SJCRH30 (cell line): ENCODE data around the gene ACLY. TPM values are rescaled to one million over a fixed set of nuclear protein-coding genes. Genes with fewer than 3 reads are reported as not detected.
A peak's percentile ranks its signal among the peaks of the same experiment; 100 is the strongest.
"Not testable (repeated sequence)": the region's sequence is repeated elsewhere in the genome, so short reads cannot be mapped to it uniquely, and the experiment has no call there.

ENCODE experiments used
- DNase-seq, 2 experiments: peaks; one replicate each; pipeline ENCODE4 v3.0.0-alpha.2; 2015 to 2020
- H3K27ac ChIP-seq: fragments of 250-450 bp; sonication (Bioruptor Pico); 2 replicates; pipeline ENCODE4 v1.5.1; 2020; ENCODE audit warnings: mild to moderate bottlenecking, moderate library complexity
- H3K27me3 ChIP-seq: fragments of 250-450 bp; sonication (Bioruptor Pico); 2 replicates; pipeline ENCODE4 v1.5.1; 2020; ENCODE audit warnings: mild to moderate bottlenecking, moderate library complexity
- H3K36me3 ChIP-seq: fragments of 250-450 bp; sonication (Bioruptor Pico); 2 replicates; pipeline ENCODE4 v1.5.1; 2020; ENCODE audit warnings: mild to moderate bottlenecking, moderate library complexity
- H3K4me1 ChIP-seq: fragments of 250-450 bp; sonication (Bioruptor Pico); 2 replicates; pipeline ENCODE4 v1.5.1; 2020; ENCODE audit warnings: mild to moderate bottlenecking, moderate library complexity
- H3K4me3 ChIP-seq: fragments of 250-450 bp; sonication (Bioruptor Pico); 2 replicates; pipeline ENCODE4 v1.5.1; 2020; ENCODE audit warnings: mild to moderate bottlenecking, moderate library complexity
- H3K9me3 ChIP-seq: fragments of 250-450 bp; sonication (Bioruptor Pico); replicated peaks from 2 replicates; pipeline ENCODE4 v1.5.1; 2020; ENCODE audit warnings: mild to moderate bottlenecking, moderate library complexity
- total RNA-seq: library from RNA; depleted of rRNA; stranded (reverse); fragments of >200 nt; shearing (Covaris generic); gene quantifications from 2 replicates; pipeline ENCODE4 v1.2.3, GENCODE V29; 2014

ACLY gene
- total RNA-seq, 1 experiment from 2014 or later = 137 TPM

GRCh38 chr17:41948762-41949460, 30.2 kb upstream of the ACLY start:
- no peak for DNase-seq
- no peak overlapping the region for H3K27ac ChIP-seq
- H3K4me1 ChIP-seq = no peaks in the 10 kb centered on the region
- no peaks in the 10 kb centered on the region for H3K27me3 ChIP-seq
- H3K9me3 ChIP-seq = no peaks in the 10 kb centered on the region
- no peak overlapping the region for H3K4me3 ChIP-seq
- H3K36me3 ChIP-seq = no peaks in the 10 kb centered on the region

- H3K4me3 ChIP-seq = no peak overlapping the region
- H3K27ac ChIP-seq = no peak overlapping the region
- H3K9me3 ChIP-seq = no peaks in the 10 kb centered on the region
- no peaks in the 10 kb centered on the region for H3K4me1 ChIP-seq
- no peak for DNase-seq
- no peaks in the 10 kb centered on the region for H3K36me3 ChIP-seq
- no peaks in the 10 kb centered on the region for H3K27me3 ChIP-seq
These were observed 26.2 kb upstream of the ACLY start for GRCh38 chr17:41944943-41945342.

GRCh38 chr17:41943492-41943891, 24.7 kb upstream of the ACLY start:
- H3K4me3 ChIP-seq = no peak overlapping the region
- H3K27me3 ChIP-seq = no peaks in the 10 kb centered on the region
- no peak for DNase-seq
- H3K27ac ChIP-seq = no peak overlapping the region
- H3K4me1 ChIP-seq = no peaks in the 10 kb centered on the region
- no peaks in the 10 kb centered on the region for H3K36me3 ChIP-seq
- H3K9me3 ChIP-seq = no peaks in the 10 kb centered on the region

- no peak overlapping the region for H3K4me3 ChIP-seq
- no peaks in the 10 kb centered on the region for H3K9me3 ChIP-seq
- no peaks in the 10 kb centered on the region for H3K27me3 ChIP-seq
- H3K36me3 ChIP-seq = no peaks in the 10 kb centered on the region
- DNase-seq = no peak
- no peaks in the 10 kb centered on the region for H3K4me1 ChIP-seq
- H3K27ac ChIP-seq = no peak overlapping the region
These were observed 24.0 kb upstream of the ACLY start for GRCh38 chr17:41942626-41943373.

- H3K36me3 ChIP-seq = no peaks in the 10 kb centered on the region
- no peak overlapping the region for H3K27ac ChIP-seq
- H3K4me1 ChIP-seq = no peaks in the 10 kb centered on the region
- H3K4me3 ChIP-seq = no peak overlapping the region
- H3K27me3 ChIP-seq = no peaks in the 10 kb centered on the region
- no peak for DNase-seq
- H3K9me3 ChIP-seq = no peaks in the 10 kb centered on the region
These were observed 22.4 kb upstream of the ACLY start for GRCh38 chr17:41941168-41941567.

GRCh38 chr17:41939693-41940090, 20.9 kb upstream of the ACLY start:
- Histone ChIP-seq H3K27me3 (no peaks in the 10 kb centered on the region), H3K4me3 (no peak overlapping the region), H3K4me1 (no peaks in the 10 kb centered on the region), H3K36me3 (no peaks in the 10 kb centered on the region), H3K9me3 (no peaks in the 10 kb centered on the region), H3K27ac (no peak overlapping the region)
- no peak for DNase-seq

GRCh38 chr17:41939044-41939692, 20.4 kb upstream of the ACLY start:
- H3K4me1 ChIP-seq = no peaks in the 10 kb centered on the region
- H3K36me3 ChIP-seq = no peaks in the 10 kb centered on the region
- H3K4me3 ChIP-seq = no peak overlapping the region
- no peak overlapping the region for H3K27ac ChIP-seq
- H3K27me3 ChIP-seq = no peaks in the 10 kb centered on the region
- no peaks in the 10 kb centered on the region for H3K9me3 ChIP-seq
- no peak for DNase-seq

- no peaks in the 10 kb centered on the region for H3K27me3 ChIP-seq
- no peak overlapping the region for H3K4me3 ChIP-seq
- H3K27ac ChIP-seq = no peak overlapping the region
- DNase-seq = no peak
- H3K4me1 ChIP-seq = no peaks in the 10 kb centered on the region
- H3K36me3 ChIP-seq = no peaks in the 10 kb centered on the region
- no peaks in the 10 kb centered on the region for H3K9me3 ChIP-seq
These were observed 19.5 kb upstream of the ACLY start for GRCh38 chr17:41937970-41938954.

GRCh38 chr17:41935641-41936040, 16.9 kb upstream of the ACLY start:
- DNase-seq = no peak
- no peaks in the 10 kb centered on the region for H3K27me3 ChIP-seq
- no peaks in the 10 kb centered on the region for H3K4me1 ChIP-seq
- no peaks in the 10 kb centered on the region for H3K9me3 ChIP-seq
- H3K4me3 ChIP-seq = no peak overlapping the region
- no peaks in the 10 kb centered on the region for H3K36me3 ChIP-seq
- no peak overlapping the region for H3K27ac ChIP-seq

GRCh38 chr17:41932816-41933389, 14.2 kb upstream of the ACLY start:
- no peaks in the 10 kb centered on the region for H3K9me3 ChIP-seq
- no peaks in the 10 kb centered on the region for H3K4me1 ChIP-seq
- H3K27ac ChIP-seq = no peak overlapping the region
- no peak for DNase-seq
- H3K36me3 ChIP-seq = no peaks in the 10 kb centered on the region
- no peaks in the 10 kb centered on the region for H3K27me3 ChIP-seq
- H3K4me3 ChIP-seq = no peak overlapping the region

- not testable (repeated sequence) for H3K9me3 ChIP-seq, H3K27me3 ChIP-seq, H3K36me3 ChIP-seq, H3K4me1 ChIP-seq, H3K4me3 ChIP-seq, DNase-seq, H3K27ac ChIP-seq
These were observed 13.0 kb upstream of the ACLY start for GRCh38 chr17:41931715-41932114.

GRCh38 chr17:41930833-41931156, 12.0 kb upstream of the ACLY start:
- DNase-seq, H3K27me3 ChIP-seq, H3K4me1 ChIP-seq, H3K9me3 ChIP-seq, H3K27ac ChIP-seq, H3K36me3 ChIP-seq: not testable (repeated sequence)
- H3K4me3 ChIP-seq = peak overlapping the region; percentile 55

GRCh38 chr17:41930009-41930832, 11.5 kb upstream of the ACLY start, which contains the start of gene ODAD4:
Gene ODAD4, plus strand, starts transcription at chr17:41930617. Its CDS starts 107 bp downstream, at chr17:41930724.
- Histone ChIP-seq H3K27me3 (no peaks in the 10 kb centered on the region), H3K4me1 (no peaks in the 10 kb centered on the region), H3K27ac (no peak within 1 kb of the TSS), H3K36me3 (no peaks in the 10 kb centered on the region), H3K4me3 (peak within 1 kb of the TSS; percentile 55), H3K9me3 (no peaks in the 10 kb centered on the region)
- peak; percentile 93 for DNase-seq
